IMR-90 (cell line): Measurements from ENCODE around the gene STK17A. TPM values are rescaled to one million over a fixed set of nuclear protein-coding genes. Genes with fewer than 3 reads are reported as not detected.
A peak's percentile ranks its signal among the peaks of the same experiment; 100 is the strongest.

Experiments used
- ATAC-seq: fragments of 200-7000 bp; cut with Tn5 transposase; 2 replicates; pipeline ENCODE4 v1.9.1; 2020; ENCODE audit warnings: low read depth, mild to moderate bottlenecking, moderate library complexity
- BruUV-seq: library from RNA; stranded (reverse); fragments of 400-500 nt; replicated peaks from 2 replicates; lab custom pipeline; 2021; lab: Mats Ljungman, UMichigan
- CTCF ChIA-PET: fragments of 300-600 bp; formaldehyde crosslinking; extraction: SDS; loops from one replicate; lab custom pipeline; 2021; ENCODE audit warnings: antibody characterized with exemption; lab: Yijun Ruan, JAX
- POLR2A ChIA-PET: fragments of 300-600 bp; sonication (Branson Sonifier 250); formaldehyde crosslinking; loops from one replicate; lab custom pipeline; 2022; ENCODE audit warnings: antibody characterized with exemption; ENCODE audit not compliant: unreplicated experiment; lab: Charles Lee
- DNase-seq: peaks from one replicate; pipeline ENCODE4 v3.0.0; 2013
- H2AFZ ChIP-seq: replicated peaks from 2 replicates; pipeline ENCODE3; 2013; ENCODE audit warnings: low read length, mild to moderate bottlenecking; ENCODE audit not compliant: poor library complexity
- H2AK5ac ChIP-seq: 2 replicates; pipeline ENCODE4 v1.6.1; 2013; ENCODE audit warnings: low read depth, low read length, inconsistent platforms
- H2AK9ac ChIP-seq: replicated peaks from 2 replicates; pipeline ENCODE3; 2013; ENCODE audit warnings: mild to moderate bottlenecking, low read depth, low read length, moderate library complexity; ENCODE audit not compliant: poor library complexity
- H2BK120ac ChIP-seq: 2 replicates; pipeline ENCODE4 v1.6.1; 2013; ENCODE audit warnings: low read depth, low read length, inconsistent platforms
- H2BK15ac ChIP-seq: 3 replicates; pipeline ENCODE4 v1.6.1; 2013; ENCODE audit warnings: low read depth, low read length, inconsistent platforms
- H2BK20ac ChIP-seq: 2 replicates; pipeline ENCODE4 v1.6.1; 2013; ENCODE audit warnings: low read depth, mild to moderate bottlenecking, inconsistent platforms, low read length, moderate library complexity
- H2BK5ac ChIP-seq: 2 replicates; pipeline ENCODE4 v1.6.1; 2013; ENCODE audit warnings: mild to moderate bottlenecking, low read depth, low read length, inconsistent platforms; ENCODE audit not compliant: poor library complexity, severe bottlenecking
- H3K14ac ChIP-seq: replicated peaks from 2 replicates; pipeline ENCODE4 v1.6.1; 2013; ENCODE audit warnings: low read depth, low read length, inconsistent platforms
- H3K18ac ChIP-seq: 2 replicates; pipeline ENCODE4 v1.6.1; 2013; ENCODE audit warnings: low read depth, low read length, control low read depth
- H3K23ac ChIP-seq: 2 replicates; pipeline ENCODE4 v1.6.1; 2013; ENCODE audit warnings: low read depth, low read length, inconsistent platforms
- H3K27ac ChIP-seq: 2 replicates; pipeline ENCODE4 v1.5.1; 2013; ENCODE audit warnings: mild to moderate bottlenecking, control low read depth, low read length; ENCODE audit not compliant: insufficient read depth
- H3K27me3 ChIP-seq: 2 replicates; pipeline ENCODE4 v1.6.1; 2013; ENCODE audit warnings: low read length; ENCODE audit not compliant: control insufficient read depth, insufficient read depth
- H3K36me3 ChIP-seq: 2 replicates; pipeline ENCODE4 v1.6.1; 2013; ENCODE audit warnings: low read length, mixed read lengths; ENCODE audit not compliant: control insufficient read depth, insufficient read depth
- H3K4ac ChIP-seq: 2 replicates; pipeline ENCODE4 v1.6.1; 2013; ENCODE audit warnings: low read depth, low read length, inconsistent platforms
- H3K4me1 ChIP-seq: 2 replicates; pipeline ENCODE4 v1.6.1; 2013; ENCODE audit warnings: low read length, mixed read lengths; ENCODE audit not compliant: control insufficient read depth, insufficient read depth
- H3K4me2 ChIP-seq: 2 replicates; pipeline ENCODE4 v1.6.1; 2013; ENCODE audit warnings: low read depth, mild to moderate bottlenecking, control low read depth, low read length, moderate library complexity
- H3K4me3 ChIP-seq: 2 replicates; pipeline ENCODE4 v1.5.1; 2013; ENCODE audit warnings: low read depth, mild to moderate bottlenecking, control low read depth, low read length, moderate library complexity; ENCODE audit not compliant: insufficient read depth
- H3K56ac ChIP-seq: 2 replicates; pipeline ENCODE4 v1.6.1; 2013; ENCODE audit warnings: low read length, inconsistent platforms; ENCODE audit not compliant: insufficient read depth; ENCODE audit errors: extremely low read depth
- H3K79me1 ChIP-seq, 2 experiments: 2 replicates each; pipeline ENCODE4 v1.6.1; 2013; ENCODE audit warnings: low read length in 2 of 2, inconsistent platforms in 1 of 2, low read depth in 1 of 2
- H3K9ac ChIP-seq: 2 replicates; pipeline ENCODE4 v1.6.1; 2013; ENCODE audit warnings: low read depth, low read length, control low read depth
- H3K9me1 ChIP-seq: 2 replicates; pipeline ENCODE4 v1.6.1; 2013; ENCODE audit warnings: low read length, inconsistent platforms; ENCODE audit not compliant: insufficient read depth
- H3K9me3 ChIP-seq: 2 replicates; pipeline ENCODE4 v1.6.1; 2013; ENCODE audit warnings: low read length; ENCODE audit not compliant: control insufficient read depth, insufficient read depth
- H4K20me1 ChIP-seq: 2 replicates; pipeline ENCODE4 v1.6.1; 2013; ENCODE audit warnings: low read length, inconsistent platforms; ENCODE audit not compliant: insufficient read depth
- H4K5ac ChIP-seq: 2 replicates; pipeline ENCODE4 v1.6.1; 2013; ENCODE audit warnings: mild to moderate bottlenecking, low read depth, low read length, control low read depth
- H4K8ac ChIP-seq, 2 experiments: 2 replicates each; pipeline ENCODE4 v1.6.1; 2013; ENCODE audit warnings: low read depth in 2 of 2, low read length in 2 of 2, control low read depth in 1 of 2, inconsistent platforms in 1 of 2
- H4K91ac ChIP-seq: 2 replicates; pipeline ENCODE4 v1.6.1; 2013; ENCODE audit warnings: low read depth, low read length, inconsistent platforms; ENCODE audit not compliant: insufficient read depth
- BHLHE40 ChIP-seq: fragments of 150-350 bp; IDR thresholded peaks from 2 replicates; pipeline ENCODE4 v1.6.1; 2016; ENCODE audit warnings: mild to moderate bottlenecking, low read depth, low read length
- CEBPB ChIP-seq: IDR thresholded peaks from 2 replicates; pipeline ENCODE4 v1.6.1; 2012; ENCODE audit warnings: low read depth, low read length, improper control_type of control experiment
- CHD1 ChIP-seq: IDR thresholded peaks from 2 replicates; pipeline ENCODE4 v1.6.1; 2012; ENCODE audit warnings: low read depth, low read length, improper control_type of control experiment
- CTCF ChIP-seq: conservative IDR thresholded peaks from 2 replicates; pipeline ENCODE4 v1.5.1; 2012; ENCODE audit warnings: mild to moderate bottlenecking, low read depth, low read length, improper control_type of control experiment
- ELK1 ChIP-seq: fragments of 150-350 bp; IDR thresholded peaks from 2 replicates; pipeline ENCODE4 v1.6.1; 2016; ENCODE audit warnings: low read depth, mild to moderate bottlenecking, low read length, moderate library complexity, borderline replicate concordance
- FOS ChIP-seq: fragments of 150-350 bp; IDR thresholded peaks from 2 replicates; pipeline ENCODE4 v1.6.1; 2016; ENCODE audit warnings: low read depth, low read length
- MAFK ChIP-seq: IDR thresholded peaks from 2 replicates; pipeline ENCODE4 v1.6.1; 2012; ENCODE audit warnings: low read depth, low read length, improper control_type of control experiment
- MAZ ChIP-seq: IDR thresholded peaks from 2 replicates; pipeline ENCODE4 v1.6.1; 2012; ENCODE audit warnings: low read depth, mild to moderate bottlenecking, low read length, improper control_type of control experiment, moderate library complexity, borderline replicate concordance
- MXI1 ChIP-seq: IDR thresholded peaks from 2 replicates; pipeline ENCODE4 v1.6.1; 2012; ENCODE audit warnings: low read depth, mild to moderate bottlenecking, low read length, moderate library complexity, borderline replicate concordance
- NFE2L2 ChIP-seq: fragments of 150-350 bp; IDR thresholded peaks from 2 replicates; pipeline ENCODE4 v1.6.1; 2016; ENCODE audit warnings: low read depth, mild to moderate bottlenecking, low read length
- POLR2A ChIP-seq: IDR thresholded peaks from 2 replicates; pipeline ENCODE4 v1.6.1; 2012; ENCODE audit warnings: mild to moderate bottlenecking, low read depth, low read length
- RAD21 ChIP-seq: IDR thresholded peaks from 2 replicates; pipeline ENCODE4 v1.6.1; 2012; ENCODE audit warnings: low read length, improper control_type of control experiment
- RCOR1 ChIP-seq: IDR thresholded peaks from 2 replicates; pipeline ENCODE4 v1.6.1; 2012; ENCODE audit warnings: mild to moderate bottlenecking, low read length, improper control_type of control experiment; ENCODE audit not compliant: insufficient replicate concordance
- RFX5 ChIP-seq: IDR thresholded peaks from 2 replicates; pipeline ENCODE4 v1.8.0; 2012; ENCODE audit warnings: low read depth, mild to moderate bottlenecking, low read length, moderate library complexity
- SMC3 ChIP-seq: fragments of 150-350 bp; IDR thresholded peaks from 2 replicates; pipeline ENCODE4 v1.6.1; 2016; ENCODE audit warnings: low read depth, mild to moderate bottlenecking, antibody characterized with exemption, low read length, moderate library complexity
- USF2 ChIP-seq: fragments of 150-350 bp; IDR thresholded peaks from 2 replicates; pipeline ENCODE4 v1.6.1; 2017; ENCODE audit warnings: mild to moderate bottlenecking, antibody characterized with exemption, low read length, low read depth
- WGBS, 2 experiments: methylation state at CpG; one replicate each; pipeline versions ENCODE4 v1.1.5 to v1.1.7; 2013; ENCODE audit warnings: missing lambda C conversion rate in 2 of 2; ENCODE audit not compliant: insufficient read length in 1 of 2; ENCODE audit errors: extremely low coverage in 2 of 2; 5-methylcytosine and 5-hydroxymethylcytosine counted together
- dilution Hi-C: fragments of 300-500 bp; cut with HindIII; formaldehyde crosslinking; loops from one replicate; pipeline ENCODE4 v1.14.3; 2018; ENCODE audit warnings: low sequenced_read_pairs; ENCODE audit not compliant: unreplicated experiment
- in situ Hi-C: fragments of 300-500 bp; cut with MboI; formaldehyde crosslinking; loops from 3 replicates; pipeline ENCODE4 v1.14.3; 2019; ENCODE audit warnings: low sequenced_read_pairs, inconsistent platforms, mixed read lengths
- intact Hi-C: fragments of 100-400 bp; cut with micrococcal nuclease; formaldehyde crosslinking; loops from 2 replicates; pipeline ENCODE4 v1.10.0; 2022
- polyA plus RNA-seq, 3 experiments: library from polyadenylated mRNA; depleted of rRNA; stranded (reverse); fragments of >200 nt; gene quantifications; 2 replicates each; pipeline ENCODE4 v1.2.3, GENCODE V29; 2012; ENCODE audit warnings: low replicate concordance in 1 of 3
- total RNA-seq: library from RNA; depleted of rRNA; stranded (reverse); fragments of >200 nt; gene quantifications from 2 replicates; pipeline ENCODE4 v1.2.3, GENCODE V29; 2012

Gene STK17A
- total and polyA plus RNA-seq, 2 of the 4 experiments (the other 2 are of a cell fraction), result 40.5 to 50.5 TPM

- H3K4me3 ChIP-seq, result no peak overlapping the region
- no peak overlapping the region for H3K9ac ChIP-seq
- H3K9me1 ChIP-seq, result peaks cover 7% of the 10 kb centered on the region; the same call in 1 of the 2 replicates
- ATAC-seq (no peak; the same call in 1 of the 2 replicates), DNase-seq (no peak)
- H4K8ac ChIP-seq, result no peak overlapping the region
- H3K4me2 ChIP-seq, result no peak overlapping the region
- no peak overlapping the region for H3K14ac ChIP-seq
- peak overlapping the region; percentile 12 for H2BK5ac ChIP-seq
- peaks cover 9% of the 10 kb centered on the region; the same call in 1 of the 2 replicates for H4K20me1 ChIP-seq
- TF ChIP-seq MAFK (no peak), RFX5 (no peak), POLR2A (no peak), MAZ (no peak), ELK1 (no peak), CTCF (no peak), USF2 (no peak), SMC3 (no peak), CEBPB (no peak), FOS (no peak), CHD1 (no peak), BHLHE40 (no peak), NFE2L2 (no peak), RCOR1 (no peak), MXI1 (no peak), RAD21 (no peak)
- POLR2A ChIA-PET, result no interaction called here
- no peak overlapping the region for H4K91ac ChIP-seq
- H3K4ac ChIP-seq, result no peak overlapping the region
- no peak overlapping the region for H4K5ac ChIP-seq
- H2AK5ac ChIP-seq, result no peak overlapping the region
- CTCF ChIA-PET, result no interaction called here
- no peak overlapping the region for H3K56ac ChIP-seq
- in situ Hi-C loops, result no loop called here
- H3K27me3 ChIP-seq, result no peaks in the 10 kb centered on the region
- no peak overlapping the region for H2AFZ ChIP-seq
- dilution Hi-C loops, result no loop called here
- no peaks in the 10 kb centered on the region for H3K9me3 ChIP-seq
- no CpG with 5 or more reads among the region's 4 CpGs for WGBS, 2 experiments
- H2BK15ac ChIP-seq, result no peak overlapping the region
- H2AK9ac ChIP-seq, result no peak overlapping the region
- intact Hi-C loops, result no loop called here
- no peak overlapping the region for H2BK20ac ChIP-seq
- H3K23ac ChIP-seq, result no peak overlapping the region
- no peak overlapping the region for H3K18ac ChIP-seq
- no peak overlapping the region for H2BK120ac ChIP-seq
- BruUV-seq, result no TSS peak
- H3K36me3 ChIP-seq, result peaks cover 29% of the 10 kb centered on the region
- H3K4me1 ChIP-seq, result peaks cover 4% of the 10 kb centered on the region
- H3K27ac ChIP-seq, result no peak overlapping the region
- H3K79me1 ChIP-seq, result peaks cover 21 to 56% of the 10 kb centered on the region in 2 experiments
Observed at GRCh38 chr7:43625980-43626379, 43.1 kb downstream of the STK17A start.
